HepG2 (cell line): ENCODE results near the gene KANK3. TPM values are rescaled to one million over a fixed set of nuclear protein-coding genes. Genes with fewer than 3 reads are reported as not detected.

Source experiments
- AHR ChIP-seq: IDR thresholded peaks from 2 replicates; pipeline ENCODE4 v1.6.1; 2018; ENCODE audit warnings: missing genetic modification reagents, missing compliant biosample characterization
- ATF2 ChIP-seq: sonication (generic); formaldehyde crosslinking; IDR thresholded peaks from 2 replicates; pipeline ENCODE4 v1.4.0; 2020; ENCODE audit warnings: missing genetic modification reagents
- DRAP1 ChIP-seq: IDR thresholded peaks from 2 replicates; pipeline ENCODE4 v1.6.1; 2016; ENCODE audit warnings: missing genetic modification reagents, missing compliant biosample characterization
- GABPA ChIP-seq, 2 experiments: IDR thresholded peaks; 2 replicates each; pipeline ENCODE4 v1.6.1; 2011 to 2016; ENCODE audit warnings: low read depth in 2 of 2, low read length in 1 of 2, missing biosample characterization in 1 of 2, missing genetic modification characterization in 1 of 2
- HOXD1 ChIP-seq: sonication (generic); formaldehyde crosslinking; IDR thresholded peaks from 2 replicates; pipeline ENCODE4 v1.5.0; 2020; ENCODE audit warnings: missing genetic modification reagents
- NR2F2 ChIP-seq: IDR thresholded peaks from 2 replicates; pipeline ENCODE4 v1.6.1; 2012; ENCODE audit warnings: low read depth, inconsistent platforms, borderline replicate concordance
- PHF21A ChIP-seq: sonication (generic); formaldehyde crosslinking; IDR thresholded peaks from 2 replicates; pipeline ENCODE4 v1.5.0; 2020; ENCODE audit warnings: mild to moderate bottlenecking, missing genetic modification reagents
- RFX5 ChIP-seq: IDR thresholded peaks from 2 replicates; pipeline ENCODE4 v1.6.1; 2011; ENCODE audit warnings: low read depth, low read length, improper control_type of control experiment
- SMAD1 ChIP-seq: sonication (generic); formaldehyde crosslinking; IDR thresholded peaks from 2 replicates; pipeline ENCODE4 v1.4.0; 2020; ENCODE audit warnings: missing genetic modification reagents, low read depth, mild to moderate bottlenecking, borderline replicate concordance
- TFE3 ChIP-seq: IDR thresholded peaks from 2 replicates; pipeline ENCODE4 v1.6.1; 2016
- ZBTB34 ChIP-seq: sonication (generic); formaldehyde crosslinking; IDR thresholded peaks from 2 replicates; pipeline ENCODE4 v1.8.0; 2022; ENCODE audit warnings: mild to moderate bottlenecking, missing genetic modification reagents
- ZBTB7B ChIP-seq: sonication (generic); formaldehyde crosslinking; IDR thresholded peaks from 2 replicates; pipeline ENCODE4 v1.4.0; 2020; ENCODE audit warnings: missing genetic modification reagents
- ZFYVE20 ChIP-seq: sonication (generic); formaldehyde crosslinking; IDR thresholded peaks from 2 replicates; pipeline ENCODE4 v1.8.0; 2023; ENCODE audit warnings: low read depth, mild to moderate bottlenecking, moderate library complexity, missing genetic modification reagents, borderline replicate concordance
- ZMYM3 ChIP-seq: sonication (generic); formaldehyde crosslinking; IDR thresholded peaks from 2 replicates; pipeline ENCODE4 v1.5.1; 2020; ENCODE audit warnings: mild to moderate bottlenecking, missing genetic modification reagents
- ZNF124 ChIP-seq: sonication (generic); formaldehyde crosslinking; IDR thresholded peaks from 2 replicates; pipeline ENCODE4 v1.4.0; 2020; ENCODE audit warnings: missing genetic modification reagents
- ZNF260 ChIP-seq: sonication (generic); formaldehyde crosslinking; IDR thresholded peaks from 2 replicates; pipeline ENCODE4 v1.4.0; 2020; ENCODE audit warnings: missing genetic modification reagents, low read depth, mild to moderate bottlenecking, borderline replicate concordance
- ZNF30 ChIP-seq: sonication (generic); formaldehyde crosslinking; IDR thresholded peaks from 2 replicates; pipeline ENCODE4 v1.5.0; 2020; ENCODE audit warnings: mild to moderate bottlenecking, missing genetic modification reagents
- ZNF564 ChIP-seq: sonication (generic); formaldehyde crosslinking; IDR thresholded peaks from 2 replicates; pipeline ENCODE4 v1.8.1; 2023; ENCODE audit warnings: mild to moderate bottlenecking, missing genetic modification reagents
- polyA plus RNA-seq, 8 experiments: library from polyadenylated mRNA; depleted of rRNA in 3 of 8; stranded (reverse) in 7 of 8; unstranded in 1 of 8; fragments of >200 nt; fragmentation: Illumina TruSeq in 4 of 8; extraction: Trizol in 4 of 8; gene quantifications; 2 replicates each; pipeline versions ENCODE4 v1.2.1 to v1.2.3, GENCODE V29; 2011 to 2016; ENCODE audit warnings: low read depth in 4 of 8, missing spikeins in 1 of 8, mixed read lengths in 1 of 8; ENCODE audit not compliant: insufficient read depth in 1 of 8
- total RNA-seq, 5 experiments: library from RNA; depleted of rRNA; stranded (reverse); fragments of >200 nt; fragmentation: Illumina TruSeq; extraction: Trizol; gene quantifications; 2 replicates each; pipeline ENCODE4 v1.2.3, GENCODE V29; 2016; ENCODE audit warnings: low read depth in 1 of 5
- TF ChIP-seq, protein P1 (sequence below): sonication (generic); formaldehyde crosslinking; IDR thresholded peaks from 2 replicates; pipeline ENCODE4 v1.5.1; 2020; ENCODE audit warnings: missing genetic modification reagents, mild to moderate bottlenecking, borderline replicate concordance
- TF ChIP-seq, protein P2 (sequence below): sonication (generic); formaldehyde crosslinking; IDR thresholded peaks from 2 replicates; pipeline ENCODE4 v1.4.0; 2020; ENCODE audit warnings: missing genetic modification reagents, borderline replicate concordance

KANK3 gene
- total and polyA plus RNA-seq, 2 of the 13 experiments (the other 11 are each of a cell fraction or from before 2014, with no cell fraction given): 0.15 to 0.20 TPM

DNA sequence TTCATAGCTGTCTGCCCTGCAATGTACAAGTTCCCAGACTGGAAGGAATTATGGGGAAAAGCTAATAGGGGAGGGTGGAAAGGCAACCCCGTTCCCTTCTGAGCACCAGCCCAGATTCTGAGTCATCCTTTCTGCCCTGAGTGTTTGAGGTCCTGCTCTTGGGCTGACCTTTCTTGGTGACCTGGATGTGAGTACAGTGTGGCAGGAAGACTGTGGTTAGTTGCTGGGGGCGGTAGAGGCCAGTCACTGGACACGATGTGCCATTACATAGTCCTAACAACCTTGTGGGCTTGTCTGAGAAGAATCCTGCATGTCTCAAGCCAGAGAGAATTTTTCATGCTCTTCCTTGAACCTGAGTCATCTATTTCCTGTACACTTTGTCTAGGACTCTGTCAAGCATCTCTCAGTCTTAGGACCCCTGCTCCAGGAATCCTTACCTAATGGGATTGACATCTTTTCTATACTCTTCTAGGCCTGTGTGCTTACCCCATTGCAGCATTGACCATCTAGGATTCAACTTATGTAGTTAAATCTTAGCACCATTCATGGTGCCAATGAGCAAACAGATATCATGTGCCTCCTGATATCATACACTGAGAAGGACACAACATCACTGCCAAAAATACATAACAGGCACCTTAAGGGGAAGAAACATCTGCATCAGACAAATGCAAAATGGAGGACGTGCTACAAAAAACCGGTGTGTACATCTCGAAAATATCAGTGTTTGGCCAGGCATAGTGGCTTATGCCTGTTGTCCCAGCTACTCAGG, 12.8 kb upstream of the KANK3 start (continued):
- TF ChIP-seq AHR: no peak
- peak; percentile 68 for TF ChIP-seq NR2F2
- TF ChIP-seq SMAD1 (CRISPR knock-in tag): no peak
- TF ChIP-seq ZNF30 (CRISPR knock-in tag): no peak
- TF ChIP-seq ZNF260 (CRISPR knock-in tag): no peak
- TF ChIP-seq RFX5: no peak
- no peak for TF ChIP-seq GABPA (IDR thresholded peaks at IDR 0.05; ENCODE audit: low read depth, low read length)
- peak; percentile 48 for TF ChIP-seq GABPA (CRISPR knock-in tag; IDR thresholded peaks at IDR 0.05; ENCODE audit: low read depth)
- TF ChIP-seq, protein P1, sequence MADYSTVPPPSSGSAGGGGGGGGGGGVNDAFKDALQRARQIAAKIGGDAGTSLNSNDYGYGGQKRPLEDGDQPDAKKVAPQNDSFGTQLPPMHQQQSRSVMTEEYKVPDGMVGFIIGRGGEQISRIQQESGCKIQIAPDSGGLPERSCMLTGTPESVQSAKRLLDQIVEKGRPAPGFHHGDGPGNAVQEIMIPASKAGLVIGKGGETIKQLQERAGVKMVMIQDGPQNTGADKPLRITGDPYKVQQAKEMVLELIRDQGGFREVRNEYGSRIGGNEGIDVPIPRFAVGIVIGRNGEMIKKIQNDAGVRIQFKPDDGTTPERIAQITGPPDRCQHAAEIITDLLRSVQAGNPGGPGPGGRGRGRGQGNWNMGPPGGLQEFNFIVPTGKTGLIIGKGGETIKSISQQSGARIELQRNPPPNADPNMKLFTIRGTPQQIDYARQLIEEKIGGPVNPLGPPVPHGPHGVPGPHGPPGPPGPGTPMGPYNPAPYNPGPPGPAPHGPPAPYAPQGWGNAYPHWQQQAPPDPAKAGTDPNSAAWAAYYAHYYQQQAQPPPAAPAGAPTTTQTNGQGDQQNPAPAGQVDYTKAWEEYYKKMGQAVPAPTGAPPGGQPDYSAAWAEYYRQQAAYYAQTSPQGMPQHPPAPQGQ (CRISPR knock-in tag): no peak
- no peak for TF ChIP-seq HOXD1 (CRISPR knock-in tag)
- no peak for TF ChIP-seq ZFYVE20
- TF ChIP-seq ATF2 (CRISPR knock-in tag): 0 out of 2 replicates have a peak, but pooled peaks have one; percentile 20
- TF ChIP-seq ZNF564 (CRISPR knock-in tag): no peak
- TF ChIP-seq PHF21A (CRISPR knock-in tag): peak; percentile 50; the same call in 1 of the 2 replicates
- no peak for TF ChIP-seq TFE3 (CRISPR knock-in tag)
- TF ChIP-seq ZMYM3 (CRISPR knock-in tag): peak; percentile 89
- 0 out of 2 replicates have a peak, but pooled peaks have one; percentile 39 for TF ChIP-seq ZBTB34 (CRISPR knock-in tag)
- no peak for TF ChIP-seq ZNF124 (CRISPR knock-in tag)
- TF ChIP-seq DRAP1 (CRISPR knock-in tag): no peak; the same call in 1 of the 2 replicates
- TF ChIP-seq ZBTB7B (CRISPR knock-in tag): no peak; the same call in 1 of the 2 replicates
- TF ChIP-seq, protein P2, sequence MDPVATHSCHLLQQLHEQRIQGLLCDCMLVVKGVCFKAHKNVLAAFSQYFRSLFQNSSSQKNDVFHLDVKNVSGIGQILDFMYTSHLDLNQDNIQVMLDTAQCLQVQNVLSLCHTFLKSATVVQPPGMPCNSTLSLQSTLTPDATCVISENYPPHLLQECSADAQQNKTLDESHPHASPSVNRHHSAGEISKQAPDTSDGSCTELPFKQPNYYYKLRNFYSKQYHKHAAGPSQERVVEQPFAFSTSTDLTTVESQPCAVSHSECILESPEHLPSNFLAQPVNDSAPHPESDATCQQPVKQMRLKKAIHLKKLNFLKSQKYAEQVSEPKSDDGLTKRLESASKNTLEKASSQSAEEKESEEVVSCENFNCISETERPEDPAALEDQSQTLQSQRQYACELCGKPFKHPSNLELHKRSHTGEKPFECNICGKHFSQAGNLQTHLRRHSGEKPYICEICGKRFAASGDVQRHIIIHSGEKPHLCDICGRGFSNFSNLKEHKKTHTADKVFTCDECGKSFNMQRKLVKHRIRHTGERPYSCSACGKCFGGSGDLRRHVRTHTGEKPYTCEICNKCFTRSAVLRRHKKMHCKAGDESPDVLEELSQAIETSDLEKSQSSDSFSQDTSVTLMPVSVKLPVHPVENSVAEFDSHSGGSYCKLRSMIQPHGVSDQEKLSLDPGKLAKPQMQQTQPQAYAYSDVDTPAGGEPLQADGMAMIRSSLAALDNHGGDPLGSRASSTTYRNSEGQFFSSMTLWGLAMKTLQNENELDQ: no peak
